Measurements from ENCODE around the gene HYAL3. TPM values are rescaled to one million over a fixed set of nuclear protein-coding genes. Genes with fewer than 3 reads are reported as not detected.

Gene HYAL3
- total and polyA plus RNA-seq, 2 of the 13 experiments (the other 11 are each of a cell fraction or from before 2014, with no cell fraction given), result 5.5 to 10.4 TPM

GRCh38 chr3:50248387-50248786, 50.8 kb downstream of the HYAL3 start:
- ChIA-PET POLR2A (interaction anchor here (1.1 to 1.5 kb wide), 2 partner anchors 13 to 54 kb away, joined by 5 read pairs; partner anchors contain the start of gene GNAI2), CTCF (ENCODE audit: low intra/inter-chr PET ratio, low total read pairs) (no interaction called here)
- BruUV-seq (replicated peaks), result no TSS peak
- TF ChIP-seq NFATC3 (CRISPR knock-in tag; IDR thresholded peaks at IDR 0.05) (no peak), HOXA5 (CRISPR knock-in tag; IDR thresholded peaks at IDR 0.05) (no peak), ZNF367 (CRISPR knock-in tag; IDR thresholded peaks at IDR 0.05; ENCODE audit: borderline replicate concordance) (no peak), SMARCE1 (IDR thresholded peaks at IDR 0.05; ENCODE audit: borderline replicate concordance) (no peak), AFF4 (CRISPR knock-in tag; IDR thresholded peaks at IDR 0.05) (no peak), ZFP36 (IDR thresholded peaks at IDR 0.05; ENCODE audit: borderline replicate concordance, low read depth, low read length, partially characterized antibody) (no peak), NFE2 (CRISPR knock-in tag; IDR thresholded peaks at IDR 0.05) (no peak), IKZF5 (CRISPR knock-in tag; IDR thresholded peaks at IDR 0.05) (no peak), ZNF776 (CRISPR knock-in tag; IDR thresholded peaks at IDR 0.05) (no peak), ZNF263 (CRISPR knock-in tag; IDR thresholded peaks at IDR 0.05) (no peak), NR2F1 (CRISPR knock-in tag; IDR thresholded peaks at IDR 0.05) (no peak)
- no peaks in the 10 kb centered on the region for H3K27me3 ChIP-seq (ENCODE audit: control insufficient read depth in 1 of 2, insufficient read depth in 2 of 2, low read length in 2 of 2)
- in situ Hi-C loops (cut with HindIII; ENCODE audit: extremely low pct_ligation_motif_present, low pct_unique_long_range_greater_than_20kb) (no loop called here), intact Hi-C loops (cut with micrococcal nuclease; ENCODE audit: unreplicated experiment) (no loop called here)
- H4K20me1 ChIP-seq (ENCODE audit: insufficient read depth, low read length), result no peaks in the 10 kb centered on the region
- DNase-seq (ENCODE audit: low spot score) (no peak), FAIRE-seq (no peak), ATAC-seq (no peak)
- peaks cover 24% of the 10 kb centered on the region for H3K79me2 ChIP-seq (ENCODE audit: insufficient read depth, low read length)
- WGBS (ENCODE audit: low lambda C conversion rate), result 59% methylated on average over 2 of the region's 3 CpGs
- no peak overlapping the region for H3K27ac ChIP-seq (ENCODE audit: extremely low read length, insufficient read depth, low read length)
- H3K36me3 ChIP-seq (replicated peaks in 1 of 2; ENCODE audit: control insufficient read depth in 1 of 2, insufficient read depth in 2 of 2, low read length in 2 of 2), result peaks cover 0 to 13% of the 10 kb centered on the region in 2 experiments; a peak in 2 of 5 replicates
- no peak overlapping the region for H3K4me3 ChIP-seq (replicated peaks in 1 of 3; ENCODE audit: insufficient read depth in 1 of 3, low read depth in 2 of 3, low read length in 3 of 3)
- peaks cover 21% of the 10 kb centered on the region for H3K4me1 ChIP-seq (ENCODE audit: insufficient read depth, low read length)
- no peak overlapping the region for H3K4me2 ChIP-seq (ENCODE audit: low read depth, low read length)
- H2AFZ ChIP-seq (ENCODE audit: low read length), result no peak overlapping the region
- no peaks in the 10 kb centered on the region for H3K9me3 ChIP-seq (ENCODE audit: low read length)
- H3K9ac ChIP-seq (ENCODE audit: insufficient read depth, low read depth, low read length), result no peak overlapping the region
